Nephron (organoid): ENCODE measurements around the gene GALNT11.

Source experiments
- H3K27ac Mint-ChIP-seq, 3 experiments: 2 replicates each; pipeline ENCODE4 v1.8.0; 2020; ENCODE audit warnings: mixed read lengths in 3 of 3, mild to moderate bottlenecking in 2 of 3, moderate library complexity in 1 of 3
- H3K27me3 Mint-ChIP-seq: 2 replicates; pipeline ENCODE4 v1.8.0; 2021; ENCODE audit warnings: low read depth, mild to moderate bottlenecking, moderate library complexity, mixed read lengths
- H3K36me3 Mint-ChIP-seq: 2 replicates; pipeline ENCODE4 v1.8.0; 2020; ENCODE audit warnings: low read depth, mixed read lengths
- H3K4me1 Mint-ChIP-seq: 2 replicates; pipeline ENCODE4 v1.8.0; 2020; ENCODE audit warnings: mixed read lengths
- H3K4me3 Mint-ChIP-seq, 3 experiments: 2 replicates each; pipeline ENCODE4 v1.8.0; 2020; ENCODE audit warnings: mild to moderate bottlenecking in 3 of 3, mixed read lengths in 3 of 3, moderate library complexity in 2 of 3
- H3K9me3 Mint-ChIP-seq: 2 replicates; pipeline ENCODE4 v1.8.0; 2020; ENCODE audit warnings: mixed read lengths
- TF ChIP-seq, protein P1 (sequence below), 3 experiments: fragments of 200-600 bp; sonication (generic); IDR thresholded peaks; one replicate each; pipeline ENCODE4 v1.5.0; 2021; ENCODE audit warnings: antibody characterized with exemption in 3 of 3; ENCODE audit not compliant: unreplicated experiment in 3 of 3

The GALNT11 gene

DNA sequence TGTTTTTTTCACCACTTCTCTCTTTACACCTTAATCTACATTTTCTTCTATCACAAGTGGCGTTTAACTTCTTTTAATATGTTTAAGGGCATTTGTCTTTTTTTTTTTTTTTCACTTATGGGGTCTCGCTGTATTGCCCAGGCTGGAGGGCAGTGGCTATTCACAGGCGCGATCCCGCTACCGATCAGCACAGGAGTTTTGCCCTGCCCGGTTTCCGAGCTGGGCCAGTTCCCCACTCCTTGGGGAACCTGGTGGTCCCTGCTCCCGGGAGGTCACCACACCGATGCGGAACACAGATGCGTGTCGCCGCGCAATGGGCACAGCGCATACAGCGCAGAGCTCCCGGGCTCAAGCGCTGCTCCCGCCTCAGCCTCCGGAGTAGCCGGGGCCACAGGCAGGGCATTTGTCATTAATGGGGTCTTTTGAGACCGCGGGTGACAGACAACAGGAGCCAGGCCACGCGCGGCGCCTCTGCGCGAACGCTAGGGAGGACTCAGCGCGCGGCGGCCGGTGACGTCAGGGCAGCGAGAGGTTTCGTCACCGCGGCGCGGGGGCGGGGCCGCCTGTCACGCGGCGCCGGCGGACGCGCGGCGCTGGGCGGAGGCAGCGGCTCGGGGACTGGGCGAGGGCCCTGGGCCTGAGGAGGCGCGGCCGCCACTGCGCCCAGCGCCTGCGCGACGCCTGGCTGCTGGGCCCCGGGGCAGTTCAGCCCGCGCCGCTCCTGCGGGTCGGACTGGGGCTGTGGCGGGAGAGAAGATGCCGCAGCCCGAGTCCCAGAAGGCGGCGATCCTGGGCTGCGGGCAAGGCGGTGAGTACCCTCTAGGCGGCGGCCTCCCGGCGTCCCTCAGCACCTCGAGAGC is at the start of gene GALNT11:
TSS of gene GALNT11 (plus strand) at position 598 of the 860 bp plus-strand sequence. CDS start 68,554 bp downstream, outside the sequence.
- H3K27me3 Mint-ChIP-seq = peaks cover 8% of the 10 kb centered on the region
- H3K4me3 Mint-ChIP-seq = peak within 1 kb of the TSS; percentile 88 to 92 (median 89)
- peak within 1 kb of the TSS; percentile 65 to 71 (median 71) for H3K27ac Mint-ChIP-seq
- TF ChIP-seq, protein P1, sequence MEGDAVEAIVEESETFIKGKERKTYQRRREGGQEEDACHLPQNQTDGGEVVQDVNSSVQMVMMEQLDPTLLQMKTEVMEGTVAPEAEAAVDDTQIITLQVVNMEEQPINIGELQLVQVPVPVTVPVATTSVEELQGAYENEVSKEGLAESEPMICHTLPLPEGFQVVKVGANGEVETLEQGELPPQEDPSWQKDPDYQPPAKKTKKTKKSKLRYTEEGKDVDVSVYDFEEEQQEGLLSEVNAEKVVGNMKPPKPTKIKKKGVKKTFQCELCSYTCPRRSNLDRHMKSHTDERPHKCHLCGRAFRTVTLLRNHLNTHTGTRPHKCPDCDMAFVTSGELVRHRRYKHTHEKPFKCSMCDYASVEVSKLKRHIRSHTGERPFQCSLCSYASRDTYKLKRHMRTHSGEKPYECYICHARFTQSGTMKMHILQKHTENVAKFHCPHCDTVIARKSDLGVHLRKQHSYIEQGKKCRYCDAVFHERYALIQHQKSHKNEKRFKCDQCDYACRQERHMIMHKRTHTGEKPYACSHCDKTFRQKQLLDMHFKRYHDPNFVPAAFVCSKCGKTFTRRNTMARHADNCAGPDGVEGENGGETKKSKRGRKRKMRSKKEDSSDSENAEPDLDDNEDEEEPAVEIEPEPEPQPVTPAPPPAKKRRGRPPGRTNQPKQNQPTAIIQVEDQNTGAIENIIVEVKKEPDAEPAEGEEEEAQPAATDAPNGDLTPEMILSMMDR (IDR thresholded peaks at IDR 0.05; ENCODE audit: unreplicated experiment in 3 of 3) = peak in 2 of 3 experiments; percentile 41 to 49
- H3K4me1 Mint-ChIP-seq = peaks cover 8% of the 10 kb centered on the region
- H3K36me3 Mint-ChIP-seq = peaks cover 29% of the 10 kb centered on the region
- H3K9me3 Mint-ChIP-seq = peaks cover 3% of the 10 kb centered on the region

GRCh38 chr7:151978616-151979015 is 46.9 kb upstream of the GALNT11 start:
- H3K27me3 Mint-ChIP-seq = no peaks in the 10 kb centered on the region
- H3K9me3 Mint-ChIP-seq = peaks cover 4% of the 10 kb centered on the region
- H3K4me3 Mint-ChIP-seq = no peak overlapping the region
- TF ChIP-seq, protein P1 (IDR thresholded peaks at IDR 0.05; ENCODE audit: unreplicated experiment in 3 of 3) = no peak
- no peak overlapping the region for H3K27ac Mint-ChIP-seq
- no peaks in the 10 kb centered on the region for H3K36me3 Mint-ChIP-seq
- no peaks in the 10 kb centered on the region for H3K4me1 Mint-ChIP-seq

- no peak overlapping the region for H3K27ac Mint-ChIP-seq
- no peak overlapping the region for H3K4me3 Mint-ChIP-seq
- TF ChIP-seq, protein P1 (IDR thresholded peaks at IDR 0.05; ENCODE audit: unreplicated experiment in 3 of 3) = no peak
- H3K27me3 Mint-ChIP-seq = peaks cover 8% of the 10 kb centered on the region
- no peaks in the 10 kb centered on the region for H3K9me3 Mint-ChIP-seq
- H3K36me3 Mint-ChIP-seq = no peaks in the 10 kb centered on the region
- no peaks in the 10 kb centered on the region for H3K4me1 Mint-ChIP-seq
Observed at GRCh38 chr7:151981223-151981622, 44.3 kb upstream of the GALNT11 start.

GRCh38 chr7:151982806-151983205 is 42.7 kb upstream of the GALNT11 start:
- Mint-ChIP-seq H3K27ac (no peak overlapping the region), H3K9me3 (no peaks in the 10 kb centered on the region), H3K27me3 (peaks cover 8% of the 10 kb centered on the region), H3K4me3 (no peak overlapping the region), H3K36me3 (no peaks in the 10 kb centered on the region), H3K4me1 (no peaks in the 10 kb centered on the region)
- TF ChIP-seq, protein P1 (IDR thresholded peaks at IDR 0.05; ENCODE audit: unreplicated experiment in 3 of 3) = no peak

GRCh38 chr7:151984612-151985011 is 40.9 kb upstream of the GALNT11 start:
- no peaks in the 10 kb centered on the region for H3K4me1 Mint-ChIP-seq
- no peak overlapping the region for H3K4me3 Mint-ChIP-seq
- no peaks in the 10 kb centered on the region for H3K36me3 Mint-ChIP-seq
- H3K27me3 Mint-ChIP-seq = peaks cover 8% of the 10 kb centered on the region
- H3K9me3 Mint-ChIP-seq = no peaks in the 10 kb centered on the region
- TF ChIP-seq, protein P1 (IDR thresholded peaks at IDR 0.05; ENCODE audit: unreplicated experiment in 3 of 3) = no peak
- no peak overlapping the region for H3K27ac Mint-ChIP-seq
